ENCODE measurements around the gene TP53I11.

TP53I11 gene

DNA sequence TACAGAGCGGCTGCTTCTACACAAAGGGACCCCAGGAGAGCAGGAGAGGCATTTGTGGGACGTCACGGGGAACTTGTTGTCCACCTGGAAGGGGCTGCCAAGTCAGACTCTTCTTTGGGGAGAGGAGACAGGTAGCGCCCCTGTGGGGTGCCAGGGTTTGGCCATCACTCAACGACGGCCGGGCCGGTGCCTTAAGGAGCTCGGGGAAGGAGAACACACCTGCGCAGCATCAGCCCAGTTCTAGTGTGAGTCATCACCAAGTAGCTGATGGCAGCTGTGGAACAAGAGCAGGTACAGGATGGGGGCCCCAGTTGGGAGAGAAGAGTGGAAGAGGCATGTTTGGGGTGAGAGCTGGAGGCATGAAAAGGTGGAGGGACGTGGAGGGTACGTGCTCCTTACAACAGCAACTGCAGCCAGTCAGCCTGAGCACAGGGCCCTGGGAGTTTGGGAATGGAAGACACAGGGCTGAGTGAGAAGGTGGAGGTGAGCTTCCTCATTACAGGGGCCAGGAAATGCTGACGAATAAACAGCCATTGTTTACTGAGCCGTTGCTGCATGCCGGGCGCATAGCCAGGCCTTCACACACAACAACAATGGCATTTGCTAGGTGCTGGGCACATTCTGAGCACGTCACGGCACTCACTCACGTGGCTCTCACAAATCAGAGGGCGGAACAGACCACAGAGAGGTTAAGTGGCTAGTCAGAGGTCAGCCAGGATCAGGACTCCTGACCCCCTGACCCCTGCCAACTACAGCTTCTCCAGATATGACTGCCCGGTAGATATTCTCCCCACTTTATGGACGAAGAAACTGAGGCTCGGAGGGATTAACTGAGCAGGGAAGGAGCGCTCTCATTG is 29.1 kb upstream of the TP53I11 start:
- H3K4me3 ChIP-seq (replicated peaks in 1 of 2; ENCODE audit: low read depth in 2 of 2, low read length in 2 of 2): no peak overlapping the region
- DNase-seq (ENCODE audit: low read depth in 2 of 2): peak; percentile 29 to 62
- TF ChIP-seq, protein P1, sequence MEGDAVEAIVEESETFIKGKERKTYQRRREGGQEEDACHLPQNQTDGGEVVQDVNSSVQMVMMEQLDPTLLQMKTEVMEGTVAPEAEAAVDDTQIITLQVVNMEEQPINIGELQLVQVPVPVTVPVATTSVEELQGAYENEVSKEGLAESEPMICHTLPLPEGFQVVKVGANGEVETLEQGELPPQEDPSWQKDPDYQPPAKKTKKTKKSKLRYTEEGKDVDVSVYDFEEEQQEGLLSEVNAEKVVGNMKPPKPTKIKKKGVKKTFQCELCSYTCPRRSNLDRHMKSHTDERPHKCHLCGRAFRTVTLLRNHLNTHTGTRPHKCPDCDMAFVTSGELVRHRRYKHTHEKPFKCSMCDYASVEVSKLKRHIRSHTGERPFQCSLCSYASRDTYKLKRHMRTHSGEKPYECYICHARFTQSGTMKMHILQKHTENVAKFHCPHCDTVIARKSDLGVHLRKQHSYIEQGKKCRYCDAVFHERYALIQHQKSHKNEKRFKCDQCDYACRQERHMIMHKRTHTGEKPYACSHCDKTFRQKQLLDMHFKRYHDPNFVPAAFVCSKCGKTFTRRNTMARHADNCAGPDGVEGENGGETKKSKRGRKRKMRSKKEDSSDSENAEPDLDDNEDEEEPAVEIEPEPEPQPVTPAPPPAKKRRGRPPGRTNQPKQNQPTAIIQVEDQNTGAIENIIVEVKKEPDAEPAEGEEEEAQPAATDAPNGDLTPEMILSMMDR (IDR thresholded peaks at IDR 0.05; ENCODE audit: low read depth, low read length): no peak

DNA sequence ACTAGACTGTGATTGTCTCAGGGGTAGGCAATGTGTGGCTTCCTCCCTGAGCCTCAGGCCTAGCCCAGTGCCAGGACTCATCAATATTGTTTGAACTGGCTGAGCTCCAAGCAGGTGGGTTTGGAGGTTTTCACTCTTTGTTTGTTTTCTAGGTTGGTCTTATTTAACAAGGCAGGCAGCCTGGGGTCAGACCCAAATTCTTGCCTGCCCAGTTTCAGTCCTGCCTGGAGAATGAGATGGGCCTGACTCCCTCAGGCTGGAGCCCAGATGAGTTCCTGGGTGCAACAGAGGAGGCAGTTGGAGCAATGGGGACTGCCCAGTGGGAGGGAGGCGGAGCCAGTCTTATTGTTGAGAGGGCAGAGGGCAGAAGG is 28.3 kb upstream of the TP53I11 start:
- H3K4me3 ChIP-seq (replicated peaks in 1 of 2; ENCODE audit: low read depth in 2 of 2, low read length in 2 of 2): no peak overlapping the region
- no peak for DNase-seq (ENCODE audit: low read depth in 2 of 2)
- TF ChIP-seq, protein P1 (IDR thresholded peaks at IDR 0.05; ENCODE audit: low read depth, low read length): no peak

DNA sequence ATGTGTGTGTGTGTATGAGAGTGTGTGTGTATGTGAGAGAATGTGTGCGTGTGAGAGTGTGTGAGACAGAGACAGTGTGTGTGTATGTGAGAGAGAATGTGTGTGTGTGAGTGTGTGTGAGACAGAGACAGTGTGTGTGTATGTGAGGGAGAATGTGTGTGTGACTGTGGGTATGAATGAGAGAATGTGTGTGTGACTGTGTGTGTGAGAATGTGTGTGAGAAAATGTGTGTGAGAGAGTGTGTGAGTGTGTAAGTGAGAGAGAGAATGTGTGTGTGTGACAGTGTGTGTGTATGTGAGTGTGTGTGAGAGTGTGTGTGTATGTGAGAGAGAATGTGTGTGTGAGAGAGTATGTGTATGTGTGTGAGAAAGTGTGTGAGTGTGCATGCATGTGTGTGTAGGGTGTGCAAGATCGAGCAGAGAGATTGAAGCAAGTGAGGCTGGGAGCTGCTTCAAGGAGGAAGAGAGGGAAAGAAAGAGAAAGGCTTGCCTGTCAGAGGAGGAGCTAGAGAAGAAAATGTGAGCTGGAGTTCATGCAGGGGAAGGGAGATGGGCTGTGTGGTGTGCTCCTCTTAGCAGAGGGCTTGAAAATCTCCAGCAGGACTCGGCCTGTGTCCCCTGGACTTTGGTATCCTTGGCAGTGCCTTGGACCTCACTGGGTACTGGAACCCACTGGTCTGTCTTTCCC is 27.7 kb upstream of the TP53I11 start:
- TF ChIP-seq, protein P1 (IDR thresholded peaks at IDR 0.05; ENCODE audit: low read depth, low read length): no peak
- peak in 1 of 2 donors; percentile 42 for DNase-seq (ENCODE audit: low read depth in 2 of 2)
- no peak overlapping the region for H3K4me3 ChIP-seq (replicated peaks in 1 of 2; ENCODE audit: low read depth in 2 of 2, low read length in 2 of 2)

DNA sequence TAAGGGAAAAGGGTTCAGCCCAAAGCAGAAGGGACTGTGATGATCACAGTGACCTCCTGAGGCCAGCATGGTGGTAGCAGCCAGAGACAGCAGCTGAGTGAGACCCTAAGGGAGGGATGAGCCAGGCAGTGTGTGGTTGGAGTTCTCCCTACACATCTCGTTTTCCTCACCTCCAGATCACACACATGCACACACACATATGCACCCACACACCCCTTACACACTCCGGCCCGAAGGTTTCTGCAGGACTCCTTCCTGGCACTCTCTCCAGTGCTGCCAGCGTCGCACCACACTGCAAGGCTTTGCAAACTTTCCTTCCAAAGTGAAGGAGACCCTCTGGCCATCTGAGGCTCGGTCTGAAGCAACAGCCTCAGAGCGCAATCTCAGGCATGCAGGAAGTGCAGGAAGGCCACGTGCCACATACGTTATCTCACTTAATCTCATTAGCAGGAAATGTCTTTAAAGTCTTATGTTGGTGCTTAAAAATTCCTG is 26.9 kb upstream of the TP53I11 start:
- TF ChIP-seq, protein P1 (IDR thresholded peaks at IDR 0.05; ENCODE audit: low read depth, low read length): peak; percentile 27
- no peak overlapping the region for H3K4me3 ChIP-seq (replicated peaks in 1 of 2; ENCODE audit: low read depth in 2 of 2, low read length in 2 of 2)
- peak in 1 of 2 donors; percentile 68 for DNase-seq (ENCODE audit: low read depth in 2 of 2)

DNA sequence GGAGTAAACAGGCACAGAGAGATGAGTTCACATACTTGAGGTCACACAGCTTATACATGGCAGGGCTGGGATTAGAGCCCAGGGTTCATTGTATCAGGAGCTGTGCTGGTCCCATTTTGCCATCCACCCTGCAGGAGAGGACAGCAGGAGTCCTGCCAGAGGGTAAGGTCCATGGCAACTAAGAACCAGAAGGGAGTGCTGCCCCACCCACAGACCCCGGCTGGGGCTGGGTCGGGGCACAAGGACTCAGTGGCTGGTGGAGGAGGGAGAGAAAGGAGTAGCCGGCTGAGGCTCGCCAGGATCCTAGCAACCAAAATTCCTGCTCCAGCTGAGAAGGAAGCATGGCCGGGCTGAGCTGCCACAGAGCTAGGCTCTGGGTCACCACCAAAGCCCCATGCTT is 25.9 kb upstream of the TP53I11 start:
- no peak for DNase-seq (ENCODE audit: low read depth in 2 of 2)
- TF ChIP-seq, protein P1 (IDR thresholded peaks at IDR 0.05; ENCODE audit: low read depth, low read length): no peak
- H3K4me3 ChIP-seq (replicated peaks in 1 of 2; ENCODE audit: low read depth in 2 of 2, low read length in 2 of 2): no peak overlapping the region

DNA sequence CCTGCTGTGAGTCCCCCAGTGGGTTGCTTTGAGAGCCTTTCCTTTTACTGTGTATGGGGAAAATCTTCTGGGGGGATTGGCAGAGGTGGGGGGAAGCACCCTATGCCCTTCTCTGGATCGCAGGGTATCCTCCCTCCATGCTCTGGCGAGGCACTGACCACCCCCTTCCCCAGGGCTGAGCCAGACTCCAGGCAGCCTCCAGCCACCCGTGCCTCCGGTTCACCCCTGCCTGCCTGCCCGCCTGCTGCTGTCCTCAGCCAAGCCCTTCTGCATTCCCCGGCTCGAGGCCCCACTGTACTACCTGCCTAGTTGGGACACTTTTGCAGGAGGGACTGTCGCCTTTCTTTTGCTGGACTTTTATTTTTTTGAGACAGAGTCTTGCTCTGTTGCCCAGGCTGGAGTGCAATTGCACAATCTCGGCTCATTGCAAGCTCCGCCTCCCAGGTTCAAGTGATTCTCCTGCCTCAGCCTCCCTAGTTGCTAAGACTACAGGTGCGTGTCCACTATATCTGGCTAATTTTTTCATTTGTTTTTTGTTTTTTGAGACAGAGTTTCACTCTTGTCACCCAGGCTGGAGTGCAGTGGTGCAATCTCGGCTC is 23.8 kb upstream of the TP53I11 start:
- TF ChIP-seq, protein P1 (IDR thresholded peaks at IDR 0.05; ENCODE audit: low read depth, low read length): no peak
- no peak overlapping the region for H3K4me3 ChIP-seq (replicated peaks in 1 of 2; ENCODE audit: low read depth in 2 of 2, low read length in 2 of 2)
- no peak for DNase-seq (ENCODE audit: low read depth in 2 of 2)
